H1 (cell line): ENCODE data around the gene IRF2BP2. TPM values are rescaled to one million over a fixed set of nuclear protein-coding genes. Genes with fewer than 3 reads are reported as not detected.

Experiments used
- CTCF ChIA-PET: fragments of 300-600 bp; sonication (Branson Sonifier 250); formaldehyde crosslinking; loops from one replicate; lab custom pipeline; 2021; ENCODE audit not compliant: partially characterized antibody; lab: Charles Lee
- POLR2A ChIA-PET: fragments of 300-600 bp; sonication (Branson Sonifier 250); formaldehyde crosslinking; loops from one replicate; lab custom pipeline; 2021; ENCODE audit warnings: inconsistent platforms; ENCODE audit not compliant: partially characterized antibody; lab: Charles Lee
- DNase-seq, 2 experiments: peaks; one replicate each; pipeline versions ENCODE4 v3.0.0 to v3.0.0-alpha.2; 2010 to 2022; ENCODE audit warnings: low spot score in 2 of 2, low read depth in 1 of 2, mixed read lengths in 1 of 2
- FAIRE-seq: peaks from 2 replicates; lab custom pipeline; 2011; peaks lifted over from hg19 to GRCh38; lab: Jason Lieb, UNC
- H2AFZ ChIP-seq: 2 replicates; pipeline ENCODE4 v1.8.1; 2012; ENCODE audit warnings: low read length, inconsistent platforms
- H2AK5ac ChIP-seq: 2 replicates; pipeline ENCODE4 v1.6.1; 2013; ENCODE audit warnings: low read depth, low read length
- H2BK120ac ChIP-seq: replicated peaks from 2 replicates; pipeline ENCODE3; 2013; ENCODE audit warnings: low read depth, low read length, inconsistent platforms
- H2BK12ac ChIP-seq: 2 replicates; pipeline ENCODE4 v1.6.1; 2013; ENCODE audit warnings: low read depth, low read length
- H2BK15ac ChIP-seq: 2 replicates; pipeline ENCODE4 v1.6.1; 2013; ENCODE audit warnings: low read length
- H2BK20ac ChIP-seq: 2 replicates; pipeline ENCODE4 v1.6.1; 2013; ENCODE audit warnings: low read length
- H2BK5ac ChIP-seq: 2 replicates; pipeline ENCODE4 v1.6.1; 2013; ENCODE audit warnings: low read depth, low read length
- H3K14ac ChIP-seq: 2 replicates; pipeline ENCODE4 v1.6.1; 2013; ENCODE audit warnings: inconsistent platforms; ENCODE audit not compliant: insufficient read length
- H3K18ac ChIP-seq: 2 replicates; pipeline ENCODE4 v1.6.1; 2013; ENCODE audit warnings: low read length; ENCODE audit errors: extremely low read depth
- H3K23ac ChIP-seq: 2 replicates; pipeline ENCODE4 v1.6.1; 2013; ENCODE audit warnings: inconsistent platforms; ENCODE audit not compliant: insufficient read length
- H3K23me2 ChIP-seq: 2 replicates; pipeline ENCODE4 v1.6.1; 2013; ENCODE audit warnings: low read depth, low read length
- H3K27ac ChIP-seq: 2 replicates; pipeline ENCODE4 v1.6.1; 2011; ENCODE audit warnings: low read depth, low read length, inconsistent platforms
- H3K27me3 ChIP-seq, 4 experiments: replicated peaks in 1 of 4; 1 replicate in 1 of 4; 2 replicates in 3 of 4; pipeline versions ENCODE4 v1.6.1 to v1.8.1; 2011 to 2013; ENCODE audit warnings: low read length in 3 of 4, mild to moderate bottlenecking in 3 of 4, inconsistent platforms in 2 of 4, mixed read lengths in 2 of 4, moderate library complexity in 1 of 4; ENCODE audit not compliant: control insufficient read depth in 3 of 4, insufficient read depth in 3 of 4; ENCODE audit errors: extremely low read depth in 1 of 4
- H3K36me3 ChIP-seq, 4 experiments: 2 replicates each; pipeline versions ENCODE4 v1.6.1 to v1.8.1; 2011 to 2013; ENCODE audit warnings: mild to moderate bottlenecking in 4 of 4, low read length in 3 of 4, moderate library complexity in 2 of 4, control low read depth in 1 of 4, inconsistent platforms in 1 of 4; ENCODE audit not compliant: insufficient read depth in 4 of 4, control insufficient read depth in 2 of 4
- H3K4ac ChIP-seq: replicated peaks from 2 replicates; pipeline ENCODE3; 2013; ENCODE audit warnings: low read length, low read depth, mixed read lengths, inconsistent platforms; ENCODE audit not compliant: insufficient read length
- H3K4me1 ChIP-seq, 4 experiments: replicated peaks in 1 of 4; 1 replicate in 1 of 4; 2 replicates in 3 of 4; pipeline versions ENCODE4 v1.6.1 to v1.8.1; 2011 to 2013; ENCODE audit warnings: low read length in 3 of 4, inconsistent platforms in 2 of 4, mixed read lengths in 1 of 4; ENCODE audit not compliant: insufficient read depth in 4 of 4, control insufficient read depth in 3 of 4
- H3K4me2 ChIP-seq, 2 experiments: 2 replicates each; pipeline versions ENCODE4 v1.6.1 to v1.8.1; 2011 to 2013; ENCODE audit warnings: low read depth in 2 of 2, low read length in 2 of 2, control low read depth in 1 of 2, inconsistent platforms in 1 of 2, mild to moderate bottlenecking in 1 of 2; ENCODE audit not compliant: insufficient read depth in 1 of 2
- H3K4me3 ChIP-seq, 4 experiments: fragments of 200-600, 300-600 bp in 1 of 4; sonication (generic), shearing (Covaris generic), sonication (Bioruptor Twin) in 1 of 4; 2 replicates each; pipeline versions ENCODE4 v1.5.1 to v1.8.1; 2011 to 2016; ENCODE audit warnings: low read length in 4 of 4, low read depth in 3 of 4, control low read depth in 2 of 4, inconsistent platforms in 2 of 4, mild to moderate bottlenecking in 2 of 4, mixed read lengths in 1 of 4, moderate library complexity in 1 of 4; ENCODE audit not compliant: insufficient read depth in 2 of 4; ENCODE audit errors: extremely low read depth in 1 of 4
- H3K56ac ChIP-seq: replicated peaks from 2 replicates; pipeline ENCODE3; 2013; ENCODE audit warnings: low read depth, mild to moderate bottlenecking, mixed read lengths, low read length, inconsistent platforms; ENCODE audit not compliant: insufficient read length
- H3K79me1 ChIP-seq: 2 replicates; pipeline ENCODE4 v1.6.1; 2013; ENCODE audit warnings: low read depth, low read length, control low read depth
- H3K79me2 ChIP-seq, 2 experiments: 2 replicates each; pipeline versions ENCODE4 v1.6.1 to v1.8.1; 2012 to 2013; ENCODE audit warnings: low read length in 2 of 2, mild to moderate bottlenecking in 2 of 2, inconsistent platforms in 1 of 2; ENCODE audit not compliant: insufficient read depth in 2 of 2, control insufficient read depth in 1 of 2
- H3K9ac ChIP-seq, 4 experiments: replicated peaks in 1 of 4; 1 replicate in 1 of 4; 2 replicates in 3 of 4; pipeline versions ENCODE4 v1.6.1 to v1.8.1; 2011 to 2013; ENCODE audit warnings: low read depth in 3 of 4, low read length in 3 of 4, control low read depth in 2 of 4, mild to moderate bottlenecking in 2 of 4, moderate library complexity in 2 of 4, inconsistent platforms in 1 of 4; ENCODE audit errors: extremely low read depth in 1 of 4
- H3K9me3 ChIP-seq, 2 experiments: 2 replicates each; pipeline versions ENCODE4 v1.6.1 to v1.8.1; 2012 to 2013; ENCODE audit warnings: mild to moderate bottlenecking in 2 of 2, moderate library complexity in 2 of 2, control low read depth in 1 of 2, inconsistent platforms in 1 of 2, low read depth in 1 of 2, low read length in 1 of 2, mixed read lengths in 1 of 2; ENCODE audit not compliant: insufficient read depth in 2 of 2
- H4K20me1 ChIP-seq, 2 experiments: replicated peaks in 1 of 2; 2 replicates each; pipeline versions ENCODE3 to v1.8.1; 2011 to 2013; ENCODE audit warnings: inconsistent platforms in 2 of 2, low read length in 2 of 2, mild to moderate bottlenecking in 1 of 2; ENCODE audit not compliant: insufficient read depth in 2 of 2, control insufficient read depth in 1 of 2
- H4K5ac ChIP-seq: 2 replicates; pipeline ENCODE4 v1.6.1; 2013; ENCODE audit warnings: low read length, low read depth, mixed read lengths, inconsistent platforms; ENCODE audit not compliant: insufficient read length
- H4K8ac ChIP-seq: 2 replicates; pipeline ENCODE4 v1.8.0; 2013; ENCODE audit warnings: mild to moderate bottlenecking, moderate library complexity, low read length, inconsistent platforms; ENCODE audit not compliant: insufficient read depth; ENCODE audit errors: extremely low read depth
- H4K91ac ChIP-seq: replicated peaks from 2 replicates; pipeline ENCODE3; 2013; ENCODE audit warnings: low read length, mixed read lengths, inconsistent platforms; ENCODE audit not compliant: insufficient read length
- POU5F1 ChIP-seq: IDR thresholded peaks from 2 replicates; pipeline ENCODE4 v1.6.1; 2011; ENCODE audit warnings: low read depth, mild to moderate bottlenecking, low read length, moderate library complexity
- WGBS, 2 experiments: shearing (Covaris generic) in 1 of 2; methylation state at CpG; one replicate each; pipeline versions ENCODE4 v1.1.6 to v1.1.7; 2013 to 2015; ENCODE audit warnings: low lambda C conversion rate in 2 of 2, mixed read lengths in 2 of 2, inconsistent platforms in 1 of 2, low coverage in 1 of 2, missing lambda C conversion rate in 1 of 2; ENCODE audit not compliant: insufficient replicate concordance in 2 of 2, insufficient coverage in 1 of 2, insufficient read length in 1 of 2; ENCODE audit errors: extremely low coverage in 1 of 2, missing lambda C conversion rate in 1 of 2; 5-methylcytosine and 5-hydroxymethylcytosine counted together
- polyA plus RNA-seq, 7 experiments: library from polyadenylated mRNA; depleted of rRNA in 3 of 7; stranded (reverse) in 5 of 7; unstranded in 2 of 7; fragments of >200 nt in 5 of 7; fragments of 200-250 nt in 2 of 7; gene quantifications; 1 replicate in 5 of 7; 2 replicates in 1 of 7; 4 replicates in 1 of 7; pipeline versions ENCODE4 v1.2.1 to v1.2.3, GENCODE V29; 2011 to 2013; ENCODE audit warnings: missing spikeins in 2 of 7, mixed read lengths in 2 of 7
- total RNA-seq: library from RNA; stranded (reverse); fragmentation: NEBNext Ultra II Directional; extraction: Animal tissue kit (Norgen Biotek cat#: 25700); gene quantifications from 2 replicates; pipeline ENCODE4 v1.2.1, GENCODE V29; 2021

Gene IRF2BP2
- total and polyA plus RNA-seq, 2 of the 8 experiments (the other 6 are each of a cell fraction or from before 2014, with no cell fraction given) = 24.9 to 67.5 TPM

DNA sequence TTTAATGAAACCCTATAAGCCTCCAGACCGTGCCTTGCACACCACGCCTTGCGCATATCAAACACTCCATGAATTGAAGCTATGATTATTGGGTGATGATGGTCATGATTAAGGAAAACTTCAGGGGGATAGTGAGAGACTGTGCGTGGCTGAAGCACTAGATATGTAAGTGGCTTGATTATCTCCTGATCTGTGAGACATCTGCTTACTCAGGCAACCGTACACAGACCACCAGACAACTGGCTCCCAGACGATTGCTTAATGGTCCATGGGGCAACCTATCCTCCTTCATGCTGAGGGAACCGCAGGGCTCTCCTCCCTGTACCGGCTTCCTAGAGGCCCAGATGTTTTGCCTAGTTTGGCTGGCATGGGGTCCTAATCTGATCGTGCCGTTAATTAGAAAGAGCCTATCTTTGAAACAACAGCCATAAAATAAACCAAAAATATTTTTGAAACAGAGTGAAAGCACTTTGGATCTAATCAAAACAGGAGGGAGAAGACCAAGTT, 51.6 kb downstream of the IRF2BP2 start:
- Histone ChIP-seq H4K8ac (no peak overlapping the region), H2BK5ac (no peak overlapping the region), H4K20me1 (no peaks in the 10 kb centered on the region), H3K9me3 (no peaks in the 10 kb centered on the region), H3K27me3 (no peaks in the 10 kb centered on the region), H2AK5ac (no peak overlapping the region), H4K5ac (no peak overlapping the region), H4K91ac (no peak overlapping the region), H3K4me2 (no peak overlapping the region), H3K79me1 (no peaks in the 10 kb centered on the region), H2BK20ac (no peak overlapping the region), H2BK120ac (no peak overlapping the region), H3K23ac (no peak overlapping the region), H2BK15ac (no peak overlapping the region), H3K23me2 (no peaks in the 10 kb centered on the region), H3K4ac (no peak overlapping the region), H3K79me2 (no peaks in the 10 kb centered on the region), H3K9ac (no peak overlapping the region), H3K56ac (no peak overlapping the region), H2BK12ac (no peak overlapping the region), H3K14ac (no peak overlapping the region), H3K27ac (no peak overlapping the region), H3K4me1 (peaks cover 0 to 1% (median 0%) of the 10 kb centered on the region in 4 experiments; a peak in 1 of 7 replicates), H3K36me3 (no peaks in the 10 kb centered on the region), H2AFZ (no peak overlapping the region), H3K4me3 (no peak overlapping the region), H3K18ac (no peak overlapping the region)
- ChIA-PET CTCF (no interaction called here), POLR2A (no interaction called here)
- FAIRE-seq = no peak
- DNase-seq = no peak
- TF ChIP-seq POU5F1 = no peak
- WGBS, 2 experiments = 85% methylated on average over 10 of the region's 10 CpGs; no CpG with 5 or more reads in 1 of the 2 experiments
